Measurements from ENCODE around the gene PRR30. TPM values are rescaled to one million over a fixed set of nuclear protein-coding genes. Genes with fewer than 3 reads are reported as not detected.

The PRR30 gene
- total RNA-seq, 1 donor from 2014 or later, result not detected

DNA sequence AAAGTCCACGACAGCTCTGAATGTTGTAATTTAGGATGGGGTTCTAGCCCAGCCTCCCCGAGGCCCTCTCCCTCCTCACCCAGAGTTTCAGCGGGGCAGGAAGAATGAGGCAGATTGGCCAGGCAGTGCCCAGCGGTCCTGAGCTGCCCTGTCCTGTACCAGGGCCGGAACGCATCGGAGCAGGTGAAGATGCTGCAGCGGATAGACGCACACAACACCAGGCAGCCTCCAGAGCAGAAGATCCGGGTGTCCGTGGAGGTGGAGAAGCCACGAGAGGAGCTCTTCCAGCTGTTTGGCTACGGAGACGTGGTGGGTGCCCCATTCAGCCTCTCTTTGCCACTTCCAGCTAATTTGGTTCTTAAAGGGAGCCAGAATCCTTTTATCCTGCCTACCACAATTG, 41.9 kb downstream of the PRR30 start:
- H3K4me3 ChIP-seq (ENCODE audit: low read depth, low read length), result no peak overlapping the region

DNA sequence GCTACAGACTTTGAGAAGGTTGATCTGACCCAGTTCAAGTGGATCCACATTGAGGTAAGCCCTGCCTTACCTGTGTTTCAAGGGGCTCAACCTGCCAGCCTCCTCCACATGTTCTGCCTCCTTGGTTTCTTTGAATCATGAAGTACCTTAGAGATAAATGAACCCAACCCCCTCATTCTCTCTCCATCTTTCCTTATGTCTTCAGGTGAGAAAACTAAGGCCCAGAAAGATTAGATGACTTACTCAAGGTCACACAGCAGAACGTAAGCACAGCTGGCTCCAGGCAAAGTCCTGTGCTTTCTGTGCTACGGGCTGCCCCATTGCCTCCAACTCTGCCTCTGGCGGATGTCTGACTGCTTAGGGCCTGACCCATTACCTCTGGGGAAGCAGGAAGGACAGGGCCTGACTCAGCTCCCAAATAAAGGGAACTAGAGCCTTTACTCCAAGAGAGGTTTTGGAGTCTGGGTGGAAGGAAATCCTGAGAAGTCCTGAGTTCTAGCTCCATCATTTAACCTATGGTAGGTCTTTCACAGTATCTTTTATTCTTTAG, 42.4 kb downstream of the PRR30 start:
- Histone ChIP-seq H3K4me3 (ENCODE audit: low read depth, low read length) (no peak overlapping the region), H3K36me3 (ENCODE audit: control insufficient read depth, insufficient read depth, low read length) (no peaks in the 10 kb centered on the region), H3K27me3 (ENCODE audit: control insufficient read depth, insufficient read depth, low read length) (no peaks in the 10 kb centered on the region)
- DNase-seq (ENCODE audit: low read depth), result no peak
- TF ChIP-seq, protein P1, sequence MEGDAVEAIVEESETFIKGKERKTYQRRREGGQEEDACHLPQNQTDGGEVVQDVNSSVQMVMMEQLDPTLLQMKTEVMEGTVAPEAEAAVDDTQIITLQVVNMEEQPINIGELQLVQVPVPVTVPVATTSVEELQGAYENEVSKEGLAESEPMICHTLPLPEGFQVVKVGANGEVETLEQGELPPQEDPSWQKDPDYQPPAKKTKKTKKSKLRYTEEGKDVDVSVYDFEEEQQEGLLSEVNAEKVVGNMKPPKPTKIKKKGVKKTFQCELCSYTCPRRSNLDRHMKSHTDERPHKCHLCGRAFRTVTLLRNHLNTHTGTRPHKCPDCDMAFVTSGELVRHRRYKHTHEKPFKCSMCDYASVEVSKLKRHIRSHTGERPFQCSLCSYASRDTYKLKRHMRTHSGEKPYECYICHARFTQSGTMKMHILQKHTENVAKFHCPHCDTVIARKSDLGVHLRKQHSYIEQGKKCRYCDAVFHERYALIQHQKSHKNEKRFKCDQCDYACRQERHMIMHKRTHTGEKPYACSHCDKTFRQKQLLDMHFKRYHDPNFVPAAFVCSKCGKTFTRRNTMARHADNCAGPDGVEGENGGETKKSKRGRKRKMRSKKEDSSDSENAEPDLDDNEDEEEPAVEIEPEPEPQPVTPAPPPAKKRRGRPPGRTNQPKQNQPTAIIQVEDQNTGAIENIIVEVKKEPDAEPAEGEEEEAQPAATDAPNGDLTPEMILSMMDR (IDR thresholded peaks at IDR 0.05; ENCODE audit: insufficient read depth, low read length, poor library complexity, severe bottlenecking), result no peak

More for the DNA sequence above, 41.9 kb downstream of the PRR30 start:
- TF ChIP-seq, protein P1 (IDR thresholded peaks at IDR 0.05; ENCODE audit: insufficient read depth, low read length, poor library complexity, severe bottlenecking), result no peak
- Histone ChIP-seq H3K36me3 (ENCODE audit: control insufficient read depth, insufficient read depth, low read length) (no peaks in the 10 kb centered on the region), H3K27me3 (ENCODE audit: control insufficient read depth, insufficient read depth, low read length) (no peaks in the 10 kb centered on the region)
- no peak for DNase-seq (ENCODE audit: low read depth)

GRCh38 chr2:27095745-27096651, 43.2 kb downstream of the PRR30 start:
- TF ChIP-seq, protein P1 (IDR thresholded peaks at IDR 0.05; ENCODE audit: insufficient read depth, low read length, poor library complexity, severe bottlenecking), result no peak
- Histone ChIP-seq H3K4me3 (ENCODE audit: low read depth, low read length) (peak overlapping the region; percentile 16), H3K36me3 (ENCODE audit: control insufficient read depth, insufficient read depth, low read length) (no peaks in the 10 kb centered on the region), H3K27me3 (ENCODE audit: control insufficient read depth, insufficient read depth, low read length) (no peaks in the 10 kb centered on the region)
- DNase-seq (ENCODE audit: low read depth), result no peak

- Histone ChIP-seq H3K4me3 (ENCODE audit: low read depth, low read length) (no peak overlapping the region), H3K36me3 (ENCODE audit: control insufficient read depth, insufficient read depth, low read length) (no peaks in the 10 kb centered on the region), H3K27me3 (ENCODE audit: control insufficient read depth, insufficient read depth, low read length) (no peaks in the 10 kb centered on the region)
- TF ChIP-seq, protein P1 (IDR thresholded peaks at IDR 0.05; ENCODE audit: insufficient read depth, low read length, poor library complexity, severe bottlenecking), result no peak
- no peak for DNase-seq (ENCODE audit: low read depth)
These were observed 43.8 kb downstream of the PRR30 start for GRCh38 chr2:27095427-27095744.

- H3K27me3 ChIP-seq (ENCODE audit: control insufficient read depth, insufficient read depth, low read length), result no peaks in the 10 kb centered on the region
- H3K36me3 ChIP-seq (ENCODE audit: control insufficient read depth, insufficient read depth, low read length), result no peaks in the 10 kb centered on the region
- no peak for DNase-seq (ENCODE audit: low read depth)
- H3K4me3 ChIP-seq (ENCODE audit: low read depth, low read length), result no peak overlapping the region
- TF ChIP-seq, protein P1 (IDR thresholded peaks at IDR 0.05; ENCODE audit: insufficient read depth, low read length, poor library complexity, severe bottlenecking), result no peak
These were observed 44.7 kb downstream of the PRR30 start for GRCh38 chr2:27094353-27094984.

Data from kidney epithelial cell (primary cell).